ENCODE results near the gene ERICH4.
"Not testable (repeated sequence)": the region's sequence is repeated elsewhere in the genome, so short reads cannot be mapped to it uniquely, and the experiment has no call there.

ERICH4 gene

GRCh38 chr19:41457241-41457640, 14.3 kb downstream of the ERICH4 start:
- TF ChIP-seq EZH2phosphoT487 (IDR thresholded peaks at IDR 0.05; ENCODE audit: borderline replicate concordance, low read length) (no peak), CTCF (IDR thresholded peaks at IDR 0.05; ENCODE audit: low read depth, low read length, poor library complexity, severe bottlenecking) (no peak)
- no peaks in the 10 kb centered on the region for H3F3A ChIP-seq (ENCODE audit: control insufficient read depth, insufficient read depth)
- H3K4me3 ChIP-seq (ENCODE audit: low read length), result no peak overlapping the region
- H3K4me1 ChIP-seq (ENCODE audit: control insufficient read depth, low read length), result peaks cover 8% of the 10 kb centered on the region
- no peaks in the 10 kb centered on the region for H3K9me3 ChIP-seq (ENCODE audit: control insufficient read depth, insufficient read depth, low read length)
- no peak overlapping the region for H3K4me2 ChIP-seq (ENCODE audit: low read length)
- H3K9me2 ChIP-seq (replicated peaks; ENCODE audit: control insufficient read depth, low read length), result no peaks in the 10 kb centered on the region
- H3K36me3 ChIP-seq (ENCODE audit: control insufficient read depth, low read length), result no peaks in the 10 kb centered on the region
- no peak overlapping the region for H3K27ac ChIP-seq (ENCODE audit: low read depth, low read length)
- H3K79me2 ChIP-seq (ENCODE audit: control insufficient read depth, low read length), result no peaks in the 10 kb centered on the region
- peaks cover 18% of the 10 kb centered on the region for H3K27me3 ChIP-seq (ENCODE audit: control insufficient read depth, low read length)
- no peaks in the 10 kb centered on the region for H4K20me1 ChIP-seq (ENCODE audit: control insufficient read depth, insufficient read depth, low read depth, low read length)

GRCh38 chr19:41462497-41462896, 19.5 kb downstream of the ERICH4 start:
- peaks cover 7% of the 10 kb centered on the region for H3K27me3 ChIP-seq (ENCODE audit: control insufficient read depth, low read length)
- H3K36me3 ChIP-seq (ENCODE audit: control insufficient read depth, low read length), result no peaks in the 10 kb centered on the region
- no peak overlapping the region for H3K4me3 ChIP-seq (ENCODE audit: low read length)
- no peaks in the 10 kb centered on the region for H3F3A ChIP-seq (ENCODE audit: control insufficient read depth, insufficient read depth)
- TF ChIP-seq EZH2phosphoT487 (IDR thresholded peaks at IDR 0.05; ENCODE audit: borderline replicate concordance, low read length) (no peak), CTCF (IDR thresholded peaks at IDR 0.05; ENCODE audit: low read depth, low read length, poor library complexity, severe bottlenecking) (no peak)
- no peaks in the 10 kb centered on the region for H3K79me2 ChIP-seq (ENCODE audit: control insufficient read depth, low read length)
- no peaks in the 10 kb centered on the region for H3K9me2 ChIP-seq (replicated peaks; ENCODE audit: control insufficient read depth, low read length)
- H3K27ac ChIP-seq (ENCODE audit: low read depth, low read length), result no peak overlapping the region
- H3K4me2 ChIP-seq (ENCODE audit: low read length), result no peak overlapping the region
- H3K9me3 ChIP-seq (ENCODE audit: control insufficient read depth, insufficient read depth, low read length), result no peaks in the 10 kb centered on the region
- H3K4me1 ChIP-seq (ENCODE audit: control insufficient read depth, low read length), result peaks cover 12% of the 10 kb centered on the region
- H4K20me1 ChIP-seq (ENCODE audit: control insufficient read depth, insufficient read depth, low read depth, low read length), result no peaks in the 10 kb centered on the region; the same call in 1 of the 2 replicates

- H3K79me2 ChIP-seq (ENCODE audit: control insufficient read depth, low read length); H3K36me3 ChIP-seq (ENCODE audit: control insufficient read depth, low read length); H3K27ac ChIP-seq (ENCODE audit: low read depth, low read length); H3F3A ChIP-seq (ENCODE audit: control insufficient read depth, insufficient read depth); H3K9me2 ChIP-seq (replicated peaks; ENCODE audit: control insufficient read depth, low read length); H3K27me3 ChIP-seq (ENCODE audit: control insufficient read depth, low read length); H4K20me1 ChIP-seq (ENCODE audit: control insufficient read depth, insufficient read depth, low read depth, low read length); H3K9me3 ChIP-seq (ENCODE audit: control insufficient read depth, insufficient read depth, low read length): not testable (repeated sequence)
- peak overlapping the region; percentile 46 for H3K4me2 ChIP-seq (ENCODE audit: low read length)
- peaks cover 12% of the 10 kb centered on the region for H3K4me1 ChIP-seq (ENCODE audit: control insufficient read depth, low read length)
- 0 out of 2 replicates have a peak overlapping the region, but pooled peaks have one; percentile 20 for H3K4me3 ChIP-seq (ENCODE audit: low read length)
Measured at GRCh38 chr19:41463257-41464256, 20.6 kb downstream of the ERICH4 start.

- Histone ChIP-seq H3F3A (ENCODE audit: control insufficient read depth, insufficient read depth) (no peaks in the 10 kb centered on the region), H3K9me2 (replicated peaks; ENCODE audit: control insufficient read depth, low read length) (no peaks in the 10 kb centered on the region)
Measured at GRCh38 chr19:41476583-41476982, 33.6 kb downstream of the ERICH4 start.

More at GRCh38 chr19:41476583-41476982, 33.6 kb downstream of the ERICH4 start:
- Histone ChIP-seq H3K79me2 (ENCODE audit: control insufficient read depth, low read length) (no peaks in the 10 kb centered on the region), H3K27ac (ENCODE audit: low read depth, low read length) (no peak overlapping the region), H3K27me3 (ENCODE audit: control insufficient read depth, low read length) (peaks cover 8% of the 10 kb centered on the region; the same call in 1 of the 2 replicates), H3K9me3 (ENCODE audit: control insufficient read depth, insufficient read depth, low read length) (no peaks in the 10 kb centered on the region), H3K4me3 (ENCODE audit: low read length) (no peak overlapping the region), H3K4me1 (ENCODE audit: control insufficient read depth, low read length) (no peaks in the 10 kb centered on the region; the same call in 1 of the 2 replicates), H4K20me1 (ENCODE audit: control insufficient read depth, insufficient read depth, low read depth, low read length) (no peaks in the 10 kb centered on the region), H3K36me3 (ENCODE audit: control insufficient read depth, low read length) (no peaks in the 10 kb centered on the region), H3K4me2 (ENCODE audit: low read length) (no peak overlapping the region)
- TF ChIP-seq CTCF (IDR thresholded peaks at IDR 0.05; ENCODE audit: low read depth, low read length, poor library complexity, severe bottlenecking), result no peak
- TF ChIP-seq EZH2phosphoT487 (IDR thresholded peaks at IDR 0.05; ENCODE audit: borderline replicate concordance, low read length), result no peak

Measured in DOHH2 (cell line).